Posterior vena cava (tissue), 2 donors: ENCODE data around the gene PYGB. TPM values are rescaled to one million over a fixed set of nuclear protein-coding genes. Genes with fewer than 3 reads are reported as not detected.
A peak's percentile ranks its signal among the peaks of the same experiment; 100 is the strongest.

ENCODE experiments used
- DNase-seq: peaks from one replicate; pipeline ENCODE4 v3.0.0-alpha.2; 2020; ENCODE audit warnings: low spot score
- intact Hi-C, 2 donors: fragments of 100-400 bp; cut with DNase I; formaldehyde crosslinking; loops; one replicate each; pipeline versions ENCODE4 v1.14.1 to v1.14.2; 2022 to 2023
- total RNA-seq, 2 donors: library from RNA; stranded (reverse); fragmentation: NEBNext Ultra II Directional; extraction: Animal tissue kit (Norgen Biotek cat#: 25700); gene quantifications; one replicate each; pipeline ENCODE4 v1.2.1, GENCODE V29; 2021
- donor health status: DM: yes; HTN: yes; CAD: no.
- donor health status: DM: yes; HTN: yes; CAD: no.

Gene PYGB
- total RNA-seq, 2 donors from 2014 or later, result 132 to 155 TPM

DNA sequence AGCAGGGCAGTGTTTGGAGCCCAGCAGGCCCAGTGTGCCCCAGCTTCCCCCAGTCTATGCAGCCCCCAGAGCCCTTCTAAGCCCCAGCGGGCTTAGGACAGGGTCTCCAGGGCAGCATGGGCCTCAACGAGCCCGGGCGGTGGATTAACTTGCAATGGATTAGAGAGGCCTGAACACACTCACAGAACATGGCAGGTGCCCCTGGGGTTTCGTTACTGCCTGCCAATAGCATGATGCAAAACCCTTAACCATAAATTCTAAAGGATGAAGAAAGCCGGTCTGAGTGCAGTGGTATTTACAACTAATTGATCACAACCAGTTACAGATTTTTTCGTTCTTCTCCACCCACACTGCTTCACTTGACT lies 33.5 kb upstream of the PYGB start:
- intact Hi-C loops, result no loop called here
- peak; percentile 40 for DNase-seq

DNA sequence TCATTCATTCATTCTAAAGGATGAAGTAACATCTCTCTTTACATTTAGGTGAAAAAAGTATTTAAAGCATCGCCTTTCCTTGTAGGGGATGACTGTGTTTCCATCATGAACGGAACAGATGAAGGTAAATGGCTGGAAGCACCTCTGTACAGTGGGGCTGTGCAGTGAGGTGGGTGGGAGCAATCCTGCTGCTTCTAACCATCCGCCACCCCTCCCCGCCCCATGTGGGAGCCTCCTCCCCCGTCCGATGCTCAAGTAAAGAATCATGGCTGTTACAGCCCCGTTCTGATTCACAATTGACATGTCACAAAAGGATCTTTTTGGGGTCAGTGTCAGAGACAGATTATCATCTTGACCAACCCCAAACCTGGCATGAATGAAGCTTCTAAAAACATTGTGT lies 33.1 kb upstream of the PYGB start:
- intact Hi-C loops, result no loop called here
- peak; percentile 42 for DNase-seq

- DNase-seq, result peak; percentile 61
- intact Hi-C loops, result no loop called here
Observed at GRCh38 chr20:25215521-25215920, 32.4 kb upstream of the PYGB start.

DNA sequence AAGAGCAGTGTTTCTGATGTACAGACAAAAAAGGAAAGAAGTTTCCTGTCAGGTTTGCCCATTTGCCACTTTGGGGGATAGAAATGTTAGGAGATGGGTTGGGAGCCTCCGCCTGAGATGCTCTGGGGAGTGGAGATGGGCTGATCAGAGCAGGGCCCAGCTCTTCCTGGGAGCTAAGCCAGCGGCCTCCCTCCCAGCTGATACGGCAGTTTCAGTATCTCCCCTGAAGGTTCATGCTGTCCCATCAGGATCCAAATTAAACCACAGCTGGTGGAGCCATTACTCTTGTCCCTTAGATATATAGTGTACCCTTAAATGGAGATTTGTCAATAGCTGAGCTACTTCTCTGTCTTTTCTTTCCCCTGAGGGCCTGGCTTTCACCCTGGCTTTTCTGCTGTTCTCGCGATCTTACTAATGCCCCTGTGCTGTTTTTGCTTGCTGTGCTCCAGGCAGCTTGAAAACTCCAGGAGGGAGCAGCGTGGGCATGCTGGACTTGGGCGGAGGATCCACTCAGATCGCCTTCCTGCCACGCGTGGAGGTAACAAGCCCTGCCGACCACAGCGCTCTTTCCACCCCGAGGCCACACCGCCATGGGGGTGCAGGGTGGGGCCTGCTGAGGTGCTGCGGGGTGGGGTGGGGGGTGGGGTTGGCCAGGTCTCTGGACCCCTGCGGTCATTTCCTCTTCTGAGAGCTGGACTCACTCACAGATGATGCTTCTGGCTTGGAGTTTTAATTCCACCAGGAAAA lies 31.5 kb upstream of the PYGB start:
- peak; percentile 64 for DNase-seq
- intact Hi-C loops, result no loop called here

DNA sequence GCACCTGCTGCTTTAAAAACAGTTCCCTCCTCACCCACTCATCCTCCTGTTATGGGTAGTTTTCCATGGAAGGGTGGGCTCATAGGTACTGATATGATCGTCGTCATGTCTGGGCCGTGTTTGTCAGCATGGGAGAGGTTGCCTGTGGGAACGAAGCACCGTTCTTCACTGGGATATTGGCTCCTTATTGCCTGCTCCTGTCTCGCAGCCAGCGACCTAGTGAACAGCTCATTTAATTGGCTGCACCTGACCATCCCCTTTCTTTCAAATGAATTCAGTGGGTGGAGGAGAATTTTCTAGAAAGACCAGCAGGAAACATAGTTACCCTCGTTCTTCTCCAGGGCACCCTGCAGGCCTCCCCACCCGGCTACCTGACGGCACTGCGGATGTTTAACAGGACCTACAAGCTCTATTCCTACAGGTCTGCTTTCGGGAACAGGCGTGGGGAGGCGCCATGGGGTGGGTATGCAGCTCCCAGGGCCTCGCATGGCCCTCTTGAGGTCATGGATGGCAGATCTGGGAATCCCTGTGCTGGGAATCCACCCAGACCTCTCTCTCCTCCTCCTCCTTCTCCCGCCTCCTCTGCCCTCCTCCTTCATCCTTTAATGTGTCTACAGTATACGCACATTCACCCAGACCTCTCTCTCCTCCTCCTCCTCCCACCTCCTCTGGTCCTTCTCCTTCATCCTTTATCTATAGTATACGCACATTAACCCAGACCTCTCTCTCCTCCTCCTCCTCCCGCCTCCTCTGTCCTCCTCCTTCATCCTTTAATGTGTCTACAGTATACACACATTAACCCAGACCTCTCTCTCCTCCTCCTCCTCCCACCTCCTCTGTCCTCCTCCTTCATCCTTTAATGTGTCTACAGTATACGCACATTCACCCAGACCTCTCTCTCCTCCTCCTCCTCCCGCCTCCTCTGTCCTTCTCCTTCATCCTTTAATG lies 30.4 kb upstream of the PYGB start:
- intact Hi-C loops, result no loop called here
- peak; percentile 64 for DNase-seq

DNA sequence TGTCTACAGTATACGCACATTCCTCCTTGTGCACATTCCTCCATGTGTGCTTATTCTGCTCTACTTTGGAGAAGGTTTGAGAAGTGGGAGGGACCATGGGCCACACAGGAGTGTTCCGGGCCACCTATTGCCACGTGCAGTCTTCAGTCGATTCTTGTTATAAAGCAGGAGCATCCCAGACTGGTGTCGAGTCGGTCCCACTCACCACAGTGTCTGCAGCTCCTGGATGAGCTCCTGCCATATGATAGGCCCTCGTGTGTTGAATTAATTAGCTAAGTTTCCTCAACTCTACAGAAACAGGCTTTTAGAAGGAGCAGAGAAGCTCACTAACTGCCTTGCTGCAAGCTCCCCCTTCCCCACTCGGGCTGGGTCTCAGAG lies 29.8 kb upstream of the PYGB start:
- DNase-seq, result peak; percentile 28
- intact Hi-C loops, result no loop called here

DNA sequence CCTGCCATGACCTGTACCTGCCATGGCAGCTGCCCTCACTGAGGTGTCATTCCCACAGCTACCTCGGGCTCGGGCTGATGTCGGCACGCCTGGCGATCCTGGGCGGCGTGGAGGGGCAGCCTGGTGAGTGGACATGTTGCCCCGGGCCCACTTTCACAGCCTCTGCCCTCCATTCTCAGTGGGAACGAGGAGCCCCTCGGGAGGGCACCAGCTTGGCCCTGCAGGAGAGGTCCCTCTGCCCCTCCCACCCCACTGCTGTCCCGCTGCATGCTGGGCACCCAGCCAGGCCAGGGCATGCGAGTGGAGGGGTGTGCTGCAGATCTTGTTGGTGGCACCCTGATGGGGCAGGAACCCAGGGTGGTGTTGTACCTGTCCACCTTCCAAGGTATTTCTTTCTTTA lies 29.4 kb upstream of the PYGB start:
- no peak for DNase-seq
- intact Hi-C loops, result no loop called here

GRCh38 chr20:25219365-25219764 lies 28.5 kb upstream of the PYGB start:
- DNase-seq, result no peak
- intact Hi-C loops, result no loop called here

- peak; percentile 48 for DNase-seq
Observed at GRCh38 chr20:25220021-25220730, 27.7 kb upstream of the PYGB start.

GRCh38 chr20:25220810-25221591 lies 26.9 kb upstream of the PYGB start:
- intact Hi-C loops, result no loop called here
- no peak for DNase-seq

More at GRCh38 chr20:25220021-25220730, 27.7 kb upstream of the PYGB start:
- intact Hi-C loops, result no loop called here

DNA sequence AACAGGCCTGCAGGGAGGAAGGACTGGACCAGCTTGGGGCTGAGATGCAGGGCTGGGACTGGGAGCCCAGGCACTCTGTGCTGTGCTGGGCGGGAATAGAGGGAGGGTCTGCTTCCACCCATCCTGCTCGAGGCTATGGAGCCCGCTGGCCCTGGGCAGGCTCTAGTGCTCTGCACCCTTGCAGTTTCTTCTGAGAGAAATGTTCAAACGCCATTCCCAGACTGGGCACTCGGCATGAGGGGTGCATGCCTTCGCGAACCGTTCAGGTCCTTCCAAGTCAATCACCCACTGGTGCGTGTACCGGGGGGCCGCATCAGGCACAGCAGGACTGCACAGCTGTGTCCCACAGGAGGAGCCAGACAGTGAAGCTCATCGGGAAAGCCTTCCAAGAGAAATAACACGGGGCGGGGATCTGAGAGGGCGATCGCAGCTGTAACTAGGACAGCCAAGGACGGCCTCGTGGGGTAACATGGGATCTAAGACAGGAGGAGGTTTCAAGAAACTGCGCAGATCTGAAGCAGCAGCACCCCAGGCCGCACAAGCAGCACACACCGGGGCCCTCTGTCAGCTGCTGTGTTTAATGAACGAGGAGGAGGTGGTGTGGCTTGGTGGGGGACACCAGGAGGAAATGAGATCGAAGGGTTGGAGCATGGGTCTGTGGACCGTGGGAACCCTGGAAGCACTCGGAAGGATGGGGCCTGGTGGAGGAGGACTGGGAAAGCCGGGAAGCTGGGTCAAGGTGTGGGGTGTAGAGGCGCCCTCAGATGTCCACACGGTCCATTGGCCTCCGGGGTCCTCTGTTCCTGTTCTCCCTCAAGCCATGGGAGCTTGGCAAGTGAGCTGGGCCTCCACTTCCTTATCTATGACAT lies 26.1 kb upstream of the PYGB start:
- DNase-seq, result peak; percentile 86
- intact Hi-C loops, result no loop called here

DNA sequence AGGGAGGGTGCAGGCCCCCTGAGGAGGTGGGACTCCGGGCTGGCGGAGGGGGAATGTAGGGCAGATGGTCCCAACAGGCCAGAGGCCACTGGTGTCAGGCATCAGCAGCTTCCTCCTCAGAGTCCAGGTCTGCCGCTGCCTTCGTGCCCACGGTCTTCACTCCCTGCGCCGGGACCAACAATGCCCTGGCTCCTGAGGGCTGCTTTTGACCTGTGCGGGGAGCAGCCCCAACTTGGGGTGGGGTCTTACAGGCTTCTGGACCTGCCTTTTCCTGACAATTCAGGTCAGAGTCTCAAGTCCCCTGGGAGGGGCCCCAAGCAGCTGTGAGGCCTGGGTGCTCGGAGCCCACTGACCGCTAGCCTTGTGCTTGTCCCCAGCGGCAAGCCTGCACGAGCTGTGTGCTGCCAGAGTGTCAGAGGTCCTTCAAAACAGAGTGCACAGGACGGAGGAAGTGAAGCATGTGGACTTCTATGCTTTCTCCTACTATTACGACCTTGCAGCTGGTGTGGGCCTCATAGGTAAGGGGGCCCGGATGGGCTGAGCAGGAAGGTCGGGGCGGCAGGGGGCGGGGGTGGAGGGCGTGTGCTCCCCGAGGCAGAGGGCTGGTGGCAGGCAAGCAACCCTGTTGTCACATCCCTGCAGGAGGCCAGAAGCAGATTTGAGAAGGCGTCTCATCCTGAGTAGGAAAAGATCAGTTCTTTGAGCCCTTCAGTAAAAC lies 25.3 kb upstream of the PYGB start:
- DNase-seq, result no peak
- intact Hi-C loops, result no loop called here

DNA sequence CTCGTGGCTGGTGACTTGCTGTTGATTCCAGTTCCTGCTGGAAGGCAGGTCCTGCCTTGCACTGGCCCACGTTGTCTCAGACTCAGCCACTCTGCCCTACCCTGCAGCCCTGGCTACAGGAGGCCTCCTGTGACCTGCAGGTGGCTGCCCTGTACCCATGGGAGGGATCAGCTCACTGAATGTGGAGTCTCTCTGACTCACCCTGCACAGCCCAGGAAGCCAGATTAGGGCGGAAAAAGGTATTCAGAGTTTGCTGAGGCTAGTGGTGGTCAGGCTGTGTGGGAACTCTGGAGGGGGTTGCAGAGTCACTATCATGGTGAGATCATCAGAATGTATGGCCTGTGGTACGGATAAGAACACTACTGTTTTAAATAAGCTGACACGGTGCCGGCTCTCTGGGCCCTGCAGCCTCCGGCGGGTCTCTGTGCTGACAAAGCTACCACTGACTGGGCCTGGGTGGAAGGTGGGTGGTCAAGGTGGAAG lies 24.7 kb upstream of the PYGB start:
- intact Hi-C loops, result no loop called here
- DNase-seq, result peak; percentile 61

- intact Hi-C loops, result no loop called here
- DNase-seq, result peak; percentile 72
Observed at GRCh38 chr20:25223765-25224720, 23.8 kb upstream of the PYGB start.

GRCh38 chr20:25224941-25225340 lies 22.9 kb upstream of the PYGB start:
- intact Hi-C loops, result no loop called here
- peak; percentile 62 for DNase-seq

DNA sequence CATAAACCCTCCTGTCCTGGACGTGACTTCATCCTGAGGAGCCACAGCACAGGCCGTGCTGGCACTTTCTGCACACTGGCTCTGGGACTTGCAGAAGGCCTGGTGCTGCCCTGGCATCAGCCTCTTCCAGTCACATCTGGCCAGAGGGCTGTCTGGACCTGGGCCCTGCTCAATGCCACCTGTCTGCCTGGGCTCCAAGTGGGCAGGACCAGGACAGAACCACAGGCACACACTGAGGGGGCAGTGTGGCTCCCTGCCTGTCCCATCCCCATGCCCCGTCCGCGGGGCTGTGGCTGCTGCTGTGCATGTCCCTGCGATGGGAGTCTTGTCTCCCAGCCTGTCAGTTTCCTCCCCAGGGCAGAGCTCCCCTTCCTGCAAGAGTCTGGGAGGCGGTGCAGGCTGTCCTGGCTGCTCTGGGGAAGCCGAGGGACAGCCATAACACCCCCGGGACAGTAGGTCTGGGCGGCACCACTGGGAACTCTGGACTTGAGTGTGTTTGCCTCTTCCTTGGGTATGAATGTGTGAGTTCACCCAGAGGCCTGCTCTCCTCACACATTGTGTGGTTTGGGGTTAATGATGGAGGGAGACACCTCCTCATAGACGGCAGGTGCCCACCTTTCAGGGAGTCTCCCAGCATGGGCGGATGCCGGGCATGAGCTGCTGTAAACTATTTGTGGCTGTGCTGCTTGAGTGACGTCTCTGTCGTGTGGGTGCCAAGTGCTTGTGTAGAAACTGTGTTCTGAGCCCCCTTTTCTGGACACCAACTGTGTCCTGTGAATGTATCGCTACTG lies 22.0 kb upstream of the PYGB start:
- DNase-seq, result peak; percentile 72
- intact Hi-C loops, result no loop called here
